Measurements from ENCODE around the gene DDX51. TPM values are rescaled to one million over a fixed set of nuclear protein-coding genes. Genes with fewer than 3 reads are reported as not detected.
"Not testable (repeated sequence)": the region's sequence is repeated elsewhere in the genome, so short reads cannot be mapped to it uniquely, and the experiment has no call there.

Gene DDX51
- total and polyA plus RNA-seq, 2 of the 4 experiments (the other 2 are of a cell fraction) = 3.8 to 14.5 TPM

- no peak for DNase-seq
- no peak for ATAC-seq (ENCODE audit: low read depth)
Measured at GRCh38 chr12:132150780-132151144, 6.6 kb upstream of the DDX51 start.

DNA sequence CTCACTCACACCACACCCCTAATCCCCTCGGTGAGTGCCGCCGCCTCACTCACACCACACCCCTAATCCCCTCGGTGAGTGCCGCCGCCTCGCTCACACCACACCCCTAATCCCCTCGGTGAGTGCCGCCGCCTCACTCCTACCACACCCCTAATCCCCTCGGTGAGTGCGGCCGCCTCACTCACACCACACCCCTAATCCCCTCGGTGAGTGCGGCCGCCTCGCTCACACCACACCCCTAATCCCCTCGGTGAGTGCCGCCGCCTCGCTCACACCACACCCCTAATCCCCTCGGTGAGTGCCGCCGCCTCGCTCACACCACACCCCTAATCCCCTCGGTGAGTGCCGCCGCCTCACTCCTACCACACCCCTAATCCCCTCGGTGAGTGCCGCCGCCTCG, 5.4 kb upstream of the DDX51 start:
- H4K8ac ChIP-seq (ENCODE audit: low read depth in 2 of 2, low read length in 2 of 2); H3K18ac ChIP-seq (ENCODE audit: low read depth, low read length); H4K5ac ChIP-seq (ENCODE audit: low read depth, low read length); intact Hi-C loops (cut with micrococcal nuclease); H2BK15ac ChIP-seq (ENCODE audit: low read depth, low read length); H3K9ac ChIP-seq (ENCODE audit: low read depth, low read length); H2BK5ac ChIP-seq (ENCODE audit: low read depth, low read length, poor library complexity, severe bottlenecking); ATAC-seq (ENCODE audit: low read depth); DNase-seq; H2AK9ac ChIP-seq (replicated peaks; ENCODE audit: low read depth, low read length, poor library complexity); in situ Hi-C loops (cut with MboI; ENCODE audit: low sequenced_read_pairs); H2AFZ ChIP-seq (replicated peaks; ENCODE audit: low read length, poor library complexity); H3K27me3 ChIP-seq (ENCODE audit: control insufficient read depth, insufficient read depth, low read length); H4K91ac ChIP-seq (ENCODE audit: insufficient read depth, low read depth, low read length); H3K14ac ChIP-seq (replicated peaks; ENCODE audit: low read depth, low read length); POLR2A ChIA-PET (ENCODE audit: unreplicated experiment); H3K23ac ChIP-seq (ENCODE audit: low read depth, low read length); dilution Hi-C loops (cut with HindIII; ENCODE audit: low sequenced_read_pairs, unreplicated experiment); H3K27ac ChIP-seq (ENCODE audit: insufficient read depth, low read length); H3K9me3 ChIP-seq (ENCODE audit: control insufficient read depth, insufficient read depth, low read length); H3K4ac ChIP-seq (ENCODE audit: low read depth, low read length); H2BK120ac ChIP-seq (ENCODE audit: low read depth, low read length); H2AK5ac ChIP-seq (ENCODE audit: low read depth, low read length); H3K9me1 ChIP-seq (ENCODE audit: insufficient read depth, low read length); H2BK20ac ChIP-seq (ENCODE audit: low read depth, low read length); H3K4me3 ChIP-seq (ENCODE audit: insufficient read depth, low read depth, low read length); CTCF ChIA-PET; H3K4me2 ChIP-seq (ENCODE audit: low read depth, low read length); H3K56ac ChIP-seq (ENCODE audit: extremely low read depth, insufficient read depth, low read length); BruUV-seq (replicated peaks); H3K4me1 ChIP-seq (ENCODE audit: control insufficient read depth, insufficient read depth, low read length): not testable (repeated sequence)
- H3K36me3 ChIP-seq (ENCODE audit: control insufficient read depth, insufficient read depth, low read length) = peaks cover 19% of the 10 kb centered on the region
- no CpG with 5 or more reads among the region's 32 CpGs for WGBS, 2 experiments (ENCODE audit: extremely low coverage in 2 of 2, insufficient read length in 1 of 2)
- peaks cover 9 to 23% of the 10 kb centered on the region in 2 experiments; a peak in 3 of 4 replicates for H3K79me1 ChIP-seq (ENCODE audit: low read depth in 1 of 2, low read length in 2 of 2)
- H4K20me1 ChIP-seq (ENCODE audit: insufficient read depth, low read length) = peaks cover 13% of the 10 kb centered on the region

More at GRCh38 chr12:132150780-132151144, 6.6 kb upstream of the DDX51 start:
- Histone ChIP-seq H3K9ac (ENCODE audit: low read depth, low read length) (no peak overlapping the region), H3K9me1 (ENCODE audit: insufficient read depth, low read length) (no peaks in the 10 kb centered on the region), H2AK9ac (replicated peaks; ENCODE audit: low read depth, low read length, poor library complexity) (no peak overlapping the region), H2AK5ac (ENCODE audit: low read depth, low read length) (no peak overlapping the region), H3K18ac (ENCODE audit: low read depth, low read length) (no peak overlapping the region), H2BK20ac (ENCODE audit: low read depth, low read length) (no peak overlapping the region), H3K23ac (ENCODE audit: low read depth, low read length) (no peak overlapping the region), H3K4ac (ENCODE audit: low read depth, low read length) (no peak overlapping the region), H3K27me3 (ENCODE audit: control insufficient read depth, insufficient read depth, low read length) (no peaks in the 10 kb centered on the region), H3K4me1 (ENCODE audit: control insufficient read depth, insufficient read depth, low read length) (no peaks in the 10 kb centered on the region), H4K91ac (ENCODE audit: insufficient read depth, low read depth, low read length) (no peak overlapping the region), H3K14ac (replicated peaks; ENCODE audit: low read depth, low read length) (no peak overlapping the region), H2BK15ac (ENCODE audit: low read depth, low read length) (no peak overlapping the region), H3K4me2 (ENCODE audit: low read depth, low read length) (no peak overlapping the region), H2BK120ac (ENCODE audit: low read depth, low read length) (no peak overlapping the region), H4K20me1 (ENCODE audit: insufficient read depth, low read length) (peaks cover 13% of the 10 kb centered on the region), H4K8ac (ENCODE audit: low read depth in 2 of 2, low read length in 2 of 2) (no peak overlapping the region), H2BK5ac (ENCODE audit: low read depth, low read length, poor library complexity, severe bottlenecking) (no peak overlapping the region), H4K5ac (ENCODE audit: low read depth, low read length) (no peak overlapping the region), H3K9me3 (ENCODE audit: control insufficient read depth, insufficient read depth, low read length) (no peaks in the 10 kb centered on the region), H3K27ac (ENCODE audit: insufficient read depth, low read length) (no peak overlapping the region), H3K56ac (ENCODE audit: extremely low read depth, insufficient read depth, low read length) (no peak overlapping the region), H3K36me3 (ENCODE audit: control insufficient read depth, insufficient read depth, low read length) (peaks cover 17% of the 10 kb centered on the region), H3K79me1 (ENCODE audit: low read depth in 1 of 2, low read length in 2 of 2) (peaks cover 6 to 11% of the 10 kb centered on the region in 2 experiments; a peak in 2 of 4 replicates), H3K4me3 (ENCODE audit: insufficient read depth, low read depth, low read length) (no peak overlapping the region), H2AFZ (replicated peaks; ENCODE audit: low read length, poor library complexity) (no peak overlapping the region)
- ChIA-PET POLR2A (ENCODE audit: unreplicated experiment) (no interaction called here), CTCF (no interaction called here)
- in situ Hi-C loops (cut with MboI; ENCODE audit: low sequenced_read_pairs) (loop anchor here (5.0 kb wide), 1 partner anchor 267 kb away; no protein-coding TSS in a partner anchor), dilution Hi-C loops (cut with HindIII; ENCODE audit: low sequenced_read_pairs, unreplicated experiment) (no loop called here), intact Hi-C loops (cut with micrococcal nuclease) (loop anchor here (5.0 kb wide), 1 partner anchor 467 kb away; the partner anchor contains the start of gene P2RX2)
- BruUV-seq (replicated peaks) = no TSS peak
- 100% methylated on average over 2 of the region's 6 CpGs; no CpG with 5 or more reads in 1 of the 2 experiments for WGBS, 2 experiments (ENCODE audit: extremely low coverage in 2 of 2, insufficient read length in 1 of 2)
- TF ChIP-seq, protein P1, sequence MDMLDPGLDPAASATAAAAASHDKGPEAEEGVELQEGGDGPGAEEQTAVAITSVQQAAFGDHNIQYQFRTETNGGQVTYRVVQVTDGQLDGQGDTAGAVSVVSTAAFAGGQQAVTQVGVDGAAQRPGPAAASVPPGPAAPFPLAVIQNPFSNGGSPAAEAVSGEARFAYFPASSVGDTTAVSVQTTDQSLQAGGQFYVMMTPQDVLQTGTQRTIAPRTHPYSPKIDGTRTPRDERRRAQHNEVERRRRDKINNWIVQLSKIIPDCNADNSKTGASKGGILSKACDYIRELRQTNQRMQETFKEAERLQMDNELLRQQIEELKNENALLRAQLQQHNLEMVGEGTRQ (IDR thresholded peaks at IDR 0.05; ENCODE audit: low read depth, low read length) = no peak
- TF ChIP-seq MXI1 (IDR thresholded peaks at IDR 0.05; ENCODE audit: borderline replicate concordance, low read depth, low read length) = no peak
